Heart left ventricle (tissue), 13 donors: ENCODE measurements around the gene ZNF330.

ENCODE experiments used
- POLR2A ChIP-seq, 2 donors: fragments of 450-650 bp; IDR thresholded peaks; one replicate each; pipeline ENCODE4 v1.6.1; 2017; ENCODE audit warnings: antibody characterized with exemption in 2 of 2, mild to moderate bottlenecking in 2 of 2, moderate library complexity in 2 of 2
- TF ChIP-seq, protein P1 (sequence below), 12 donors: fragments of 200-600 bp; sonication (generic) in 4 of 12; IDR thresholded peaks; one replicate each; pipeline versions ENCODE4 v1.5.0 to v1.8.0; 2018 to 2022; ENCODE audit warnings: antibody characterized with exemption in 12 of 12, mild to moderate bottlenecking in 5 of 12
- donor health status: ischemic (EF 13 %, LVEDD 7.1; RV severe dilation, severe dysfunction).
- donor health status: DM: no; HTN: yes; CAD: no.
- donor health status: DM: no; HTN: no; CAD: no.
- donor health status: ischemic (EF 25% LVEDD 6.9; RV normal size, moderate dysfunction).
- donor health status: ischemic (EF 25% LVEDD 5.7; RV mildly dilated, moderate dysfunction).
- donor health status: ischemic (EF 35%, LVEDD 5.7; RV mildly dilated, moderate dysfunction).
- donor health status: nonischemic (EF 11% LVEDD 7.7; RV severe dilation, severe dysfunction).
- donor health status: DM: yes; HTN: yes; CAD: no.
- donor health status: PGD.
- donor health status: ischemic (EF 29% LVEDD 5.4; RV normal size, mild dysfunction).
- donor health status: nonischemic (EF 23%, LVEDD 6.1; RV moderate dilation, normal function).

DNA sequence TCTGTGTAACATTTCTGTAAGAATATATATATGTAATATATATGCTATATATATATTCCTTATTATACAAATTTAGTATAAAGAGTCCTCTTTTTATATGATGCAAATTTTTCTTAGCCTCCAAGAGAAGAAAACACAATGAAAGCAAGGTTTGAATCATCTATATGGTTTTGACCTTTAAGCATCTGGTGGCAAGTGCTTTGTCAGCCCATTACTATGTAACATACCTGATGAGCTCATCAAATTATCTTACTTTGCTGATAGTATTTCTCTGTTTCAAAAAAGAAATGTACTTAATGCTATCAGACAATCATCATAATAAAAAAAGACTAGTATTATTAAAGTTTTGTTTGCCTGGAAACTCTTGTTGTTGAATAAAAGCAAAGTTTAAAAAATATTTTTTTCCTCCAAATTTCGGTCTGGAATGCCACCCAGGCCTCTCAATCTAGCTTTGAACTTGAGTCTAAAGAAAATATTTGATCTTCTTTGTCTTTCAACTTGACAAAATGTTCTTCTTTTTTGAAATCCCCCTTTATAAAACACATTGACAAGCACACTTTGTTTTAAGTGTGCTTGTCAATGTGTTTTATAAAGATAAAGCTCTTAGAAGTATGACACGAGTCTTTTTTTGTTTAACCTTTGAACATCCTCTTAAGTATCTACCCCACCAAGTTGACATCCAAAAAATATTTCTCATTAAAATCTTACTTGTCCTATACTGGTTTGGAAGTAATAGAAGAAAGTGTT, 26.2 kb downstream of the ZNF330 start:
- no peak for TF ChIP-seq POLR2A (IDR thresholded peaks at IDR 0.05)
- TF ChIP-seq, protein P1, sequence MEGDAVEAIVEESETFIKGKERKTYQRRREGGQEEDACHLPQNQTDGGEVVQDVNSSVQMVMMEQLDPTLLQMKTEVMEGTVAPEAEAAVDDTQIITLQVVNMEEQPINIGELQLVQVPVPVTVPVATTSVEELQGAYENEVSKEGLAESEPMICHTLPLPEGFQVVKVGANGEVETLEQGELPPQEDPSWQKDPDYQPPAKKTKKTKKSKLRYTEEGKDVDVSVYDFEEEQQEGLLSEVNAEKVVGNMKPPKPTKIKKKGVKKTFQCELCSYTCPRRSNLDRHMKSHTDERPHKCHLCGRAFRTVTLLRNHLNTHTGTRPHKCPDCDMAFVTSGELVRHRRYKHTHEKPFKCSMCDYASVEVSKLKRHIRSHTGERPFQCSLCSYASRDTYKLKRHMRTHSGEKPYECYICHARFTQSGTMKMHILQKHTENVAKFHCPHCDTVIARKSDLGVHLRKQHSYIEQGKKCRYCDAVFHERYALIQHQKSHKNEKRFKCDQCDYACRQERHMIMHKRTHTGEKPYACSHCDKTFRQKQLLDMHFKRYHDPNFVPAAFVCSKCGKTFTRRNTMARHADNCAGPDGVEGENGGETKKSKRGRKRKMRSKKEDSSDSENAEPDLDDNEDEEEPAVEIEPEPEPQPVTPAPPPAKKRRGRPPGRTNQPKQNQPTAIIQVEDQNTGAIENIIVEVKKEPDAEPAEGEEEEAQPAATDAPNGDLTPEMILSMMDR (IDR thresholded peaks at IDR 0.05), result no peak
